Measurements from ENCODE around the gene MTOR. TPM values are rescaled to one million over a fixed set of nuclear protein-coding genes. Genes with fewer than 3 reads are reported as not detected.

The MTOR gene
- total and polyA plus RNA-seq, 9 donors, result 23.5 to 33.3 (median 26.1) TPM

DNA sequence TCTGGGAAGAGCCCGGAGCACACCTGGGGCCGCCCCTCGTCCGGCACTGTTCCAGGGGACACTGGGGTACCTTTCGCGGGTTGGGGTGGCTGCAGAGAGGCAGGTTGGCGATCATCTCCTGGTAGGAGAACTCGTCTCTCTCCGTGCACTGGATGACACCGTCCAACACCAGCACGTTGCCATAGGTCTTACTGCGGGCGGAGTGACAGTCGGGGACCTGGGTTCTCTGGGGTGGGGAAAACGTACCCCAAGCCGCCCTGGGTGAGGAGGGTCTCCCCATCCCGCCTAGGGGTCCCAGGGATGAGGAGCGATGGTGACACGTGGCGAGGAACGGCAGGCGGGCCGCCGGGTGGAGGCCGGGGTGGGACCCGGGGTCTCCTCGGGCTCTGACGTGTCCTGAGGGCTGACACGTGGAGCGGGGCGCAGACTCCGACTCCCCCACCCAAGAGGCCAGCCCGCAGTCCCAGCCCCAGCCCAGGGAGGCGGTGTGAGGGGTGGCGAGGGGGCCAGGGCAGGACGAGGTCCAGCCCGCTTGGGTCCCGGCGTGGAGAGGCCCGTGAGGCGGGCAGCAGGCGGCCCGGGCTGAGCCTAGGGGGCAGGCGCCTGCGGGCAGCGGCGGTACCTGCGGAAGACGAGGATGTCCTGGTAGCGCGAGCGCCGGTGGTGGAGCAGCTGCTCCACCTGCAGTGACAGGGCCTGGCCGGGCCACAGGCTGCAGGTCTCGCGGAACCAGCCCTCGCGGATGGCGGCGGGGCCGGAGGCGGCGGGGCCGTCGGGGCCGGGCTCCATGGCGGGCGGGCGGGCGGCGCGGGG lies 203.0 kb downstream of the MTOR start:
- H3K4me1 ChIP-seq (ENCODE audit: control insufficient read depth, insufficient read depth, low read length), result peaks cover 20% of the 10 kb centered on the region
- DNase-seq, result no peak
- no peaks in the 10 kb centered on the region for H3K27me3 ChIP-seq (ENCODE audit: control insufficient read depth, insufficient read depth, low read length)
- whole genome bisulfite sequencing (ENCODE audit: insufficient coverage), result 2% methylated on average over 63 of the region's 72 CpGs
- peaks cover 40% of the 10 kb centered on the region for H3K36me3 ChIP-seq (ENCODE audit: control insufficient read depth, insufficient read depth, low read length)
- no peak overlapping the region for H3K27ac ChIP-seq (ENCODE audit: low read length)
- H3K4me3 ChIP-seq (ENCODE audit: low read length), result peak overlapping the region; percentile 75
- no peaks in the 10 kb centered on the region for H3K9me3 ChIP-seq (replicated peaks; ENCODE audit: control insufficient read depth, low read depth, low read length)

DNA sequence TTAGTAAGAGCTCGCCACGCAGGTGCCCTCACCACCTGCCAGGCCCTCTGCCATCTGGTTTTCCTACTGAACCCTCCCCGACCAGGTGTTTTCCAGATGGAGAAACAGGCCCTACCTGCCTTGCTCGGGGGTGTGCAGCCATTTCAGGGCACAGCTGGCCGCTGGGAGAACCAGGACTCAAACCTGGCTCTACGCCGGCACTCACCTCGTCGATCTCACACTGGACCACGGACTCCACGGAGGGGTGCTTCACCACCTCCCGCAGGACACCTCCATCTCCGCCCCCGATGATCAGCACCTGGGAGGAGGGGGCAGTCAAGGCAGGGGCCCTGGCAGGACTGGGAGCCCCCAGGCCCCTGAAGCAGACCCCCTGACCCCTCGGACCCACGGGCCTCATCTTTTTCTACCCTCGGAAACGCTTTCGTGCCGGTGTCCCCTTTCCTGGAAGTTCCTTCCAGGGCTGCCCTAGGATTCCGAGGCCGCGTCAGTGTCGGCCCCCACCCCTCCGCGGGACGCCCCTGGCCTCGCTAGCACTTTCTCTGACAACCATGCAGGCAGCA lies 203.7 kb downstream of the MTOR start:
- no peak overlapping the region for H3K27ac ChIP-seq (ENCODE audit: low read length)
- no peak for DNase-seq
- H3K4me3 ChIP-seq (ENCODE audit: low read length), result peak overlapping the region; percentile 75
- H3K9me3 ChIP-seq (replicated peaks; ENCODE audit: control insufficient read depth, low read depth, low read length), result no peaks in the 10 kb centered on the region
- H3K36me3 ChIP-seq (ENCODE audit: control insufficient read depth, insufficient read depth, low read length), result peaks cover 42% of the 10 kb centered on the region
- H3K4me1 ChIP-seq (ENCODE audit: control insufficient read depth, insufficient read depth, low read length), result peaks cover 20% of the 10 kb centered on the region
- 26% methylated on average over 24 of the region's 28 CpGs for WGBS (ENCODE audit: insufficient coverage)
- H3K27me3 ChIP-seq (ENCODE audit: control insufficient read depth, insufficient read depth, low read length), result no peaks in the 10 kb centered on the region

DNA sequence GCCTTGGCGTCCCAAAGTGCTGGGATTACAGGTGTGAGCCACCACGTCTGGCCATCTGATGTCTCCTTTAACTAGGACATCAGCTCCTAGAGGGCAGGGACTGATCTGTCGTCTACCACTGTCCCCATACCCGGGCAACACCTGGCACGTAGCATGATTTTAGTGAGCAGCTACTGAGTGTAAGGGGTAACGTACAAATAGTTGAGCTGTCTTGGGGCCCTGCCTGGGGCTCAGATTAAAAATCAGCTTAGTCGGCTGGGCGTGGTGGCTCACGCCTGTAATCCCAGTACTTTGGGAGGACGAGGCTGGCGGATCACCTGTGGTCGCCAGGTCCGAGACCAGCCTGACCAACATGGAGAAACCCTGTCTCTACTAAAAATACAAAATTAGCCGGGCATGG lies 204.3 kb downstream of the MTOR start:
- no peak for DNase-seq
- Histone ChIP-seq H3K27ac (ENCODE audit: low read length) (no peak overlapping the region), H3K27me3 (ENCODE audit: control insufficient read depth, insufficient read depth, low read length) (no peaks in the 10 kb centered on the region), H3K4me1 (ENCODE audit: control insufficient read depth, insufficient read depth, low read length) (peaks cover 20% of the 10 kb centered on the region), H3K4me3 (ENCODE audit: low read length) (no peak overlapping the region), H3K36me3 (ENCODE audit: control insufficient read depth, insufficient read depth, low read length) (peaks cover 39% of the 10 kb centered on the region), H3K9me3 (replicated peaks; ENCODE audit: control insufficient read depth, low read depth, low read length) (no peaks in the 10 kb centered on the region)
- 92% methylated on average over 13 of the region's 14 CpGs for WGBS (ENCODE audit: insufficient coverage)

DNA sequence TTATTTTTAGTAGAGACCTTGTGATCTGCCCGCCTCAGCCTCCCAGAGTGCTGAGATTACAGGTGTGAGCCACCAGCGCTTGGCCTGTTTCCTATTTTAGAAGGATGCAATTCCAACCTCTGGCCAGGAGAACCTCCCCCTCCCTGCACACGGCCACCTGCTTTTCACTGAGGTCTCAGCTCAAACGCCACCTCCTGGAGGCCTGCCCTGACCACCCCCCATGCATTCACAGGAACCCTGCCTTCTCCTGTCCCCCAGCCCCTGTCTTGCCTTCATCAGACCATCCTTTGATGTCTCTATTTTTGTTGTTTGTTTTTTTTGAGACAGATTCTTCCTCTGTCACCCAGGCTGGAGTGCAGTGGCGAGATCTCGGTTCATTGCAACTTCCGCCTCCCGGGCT lies 204.9 kb downstream of the MTOR start:
- H3K36me3 ChIP-seq (ENCODE audit: control insufficient read depth, insufficient read depth, low read length), result peaks cover 38% of the 10 kb centered on the region
- H3K4me1 ChIP-seq (ENCODE audit: control insufficient read depth, insufficient read depth, low read length), result peaks cover 24% of the 10 kb centered on the region
- no peak overlapping the region for H3K4me3 ChIP-seq (ENCODE audit: low read length)
- DNase-seq, result no peak
- H3K27me3 ChIP-seq (ENCODE audit: control insufficient read depth, insufficient read depth, low read length), result no peaks in the 10 kb centered on the region
- no peak overlapping the region for H3K27ac ChIP-seq (ENCODE audit: low read length)
- H3K9me3 ChIP-seq (replicated peaks; ENCODE audit: control insufficient read depth, low read depth, low read length), result no peaks in the 10 kb centered on the region
- WGBS (ENCODE audit: insufficient coverage), result 56% methylated on average over 3 of the region's 8 CpGs

Other genes with a start within 250 kb of the MTOR start
- gene TARDBP, start 249.9 kb downstream of the MTOR start, total RNA-seq, result 44.3 TPM
- gene TARDBP, start 249.9 kb downstream of the MTOR start, polyA plus RNA-seq (ENCODE audit: insufficient read depth in 1 of 8, insufficient read length in 8 of 8, low replicate concordance in 1 of 8), result 100 to 1,000 TPM; 164 to 216 (median 205) TPM
- not detected for gene MASP2, start 215.3 kb downstream of the MTOR start, total RNA-seq
- 1 to 10 TPM; 1.1 to 6.9 (median 2.6) TPM for gene MASP2, start 215.3 kb downstream of the MTOR start, polyA plus RNA-seq (ENCODE audit: insufficient read depth in 1 of 8, insufficient read length in 8 of 8, low replicate concordance in 1 of 8)
- gene SRM, start 202.5 kb downstream of the MTOR start, total RNA-seq, result 17.7 TPM
- gene SRM, start 202.5 kb downstream of the MTOR start, polyA plus RNA-seq (ENCODE audit: insufficient read depth in 1 of 8, insufficient read length in 8 of 8, low replicate concordance in 1 of 8), result 10 to 100 TPM; 67.1 to 89.3 (median 72.3) TPM
- 46.5 TPM for gene EXOSC10, start 162.7 kb downstream of the MTOR start, total RNA-seq
- 10 to 100 TPM; 46.1 to 64.5 (median 54.9) TPM for gene EXOSC10, start 162.7 kb downstream of the MTOR start, polyA plus RNA-seq (ENCODE audit: insufficient read depth in 1 of 8, insufficient read length in 8 of 8, low replicate concordance in 1 of 8)
- gene ANGPTL7, start 73.2 kb downstream of the MTOR start, total RNA-seq, result 1.2 TPM
- gene ANGPTL7, start 73.2 kb downstream of the MTOR start, polyA plus RNA-seq (ENCODE audit: insufficient read depth in 1 of 8, insufficient read length in 8 of 8, low replicate concordance in 1 of 8), result 1 to 10 TPM in 3 of 8 donors, under 1 TPM in 5; 0.31 to 4.4 (median 0.81) TPM
- 9.8 TPM for gene UBIAD1, start 10.6 kb upstream of the MTOR start, total RNA-seq
- 10 to 100 TPM; 11.2 to 18.0 (median 14.3) TPM for gene UBIAD1, start 10.6 kb upstream of the MTOR start, polyA plus RNA-seq (ENCODE audit: insufficient read depth in 1 of 8, insufficient read length in 8 of 8, low replicate concordance in 1 of 8)
- gene DISP3, start 216.6 kb upstream of the MTOR start, total RNA-seq, result 0.18 TPM
- under 1 TPM; 0.09 to 0.58 (median 0.18) TPM for gene DISP3, start 216.6 kb upstream of the MTOR start, polyA plus RNA-seq (ENCODE audit: insufficient read depth in 1 of 8, insufficient read length in 8 of 8, low replicate concordance in 1 of 8)

Measured in muscle of leg (tissue), 11 donors.